A673 (cell line): ENCODE measurements around the gene SREBF2. TPM values are rescaled to one million over a fixed set of nuclear protein-coding genes. Genes with fewer than 3 reads are reported as not detected.

ENCODE experiments used
- BruUV-seq: library from RNA; stranded (reverse); fragments of 400-500 nt; replicated peaks from 2 replicates; lab custom pipeline; 2021; lab: Mats Ljungman, UMichigan
- CTCF ChIA-PET: fragments of 300-600 bp; sonication (Branson Sonifier 250); formaldehyde crosslinking; loops from one replicate; lab custom pipeline; 2022; ENCODE audit warnings: antibody characterized with exemption; lab: Charles Lee
- POLR2A ChIA-PET: fragments of 300-600 bp; sonication (Branson Sonifier 250); formaldehyde crosslinking; loops from one replicate; lab custom pipeline; 2022; ENCODE audit warnings: antibody characterized with exemption; ENCODE audit not compliant: low non-redundant PET; lab: Charles Lee
- DNase-seq: peaks from one replicate; pipeline ENCODE4 v3.0.0-alpha.2; 2015; ENCODE audit warnings: low spot score
- H3K27ac ChIP-seq: fragments of 200-600 bp; sonication (generic); 2 replicates; pipeline ENCODE4 v1.5.1; 2016; ENCODE audit warnings: mixed run types, low read depth, mild to moderate bottlenecking, mixed read lengths, antibody characterized with exemption, low read length; ENCODE audit not compliant: poor library complexity, severe bottlenecking
- H3K27me3 ChIP-seq: fragments of 200-600 bp; sonication (generic); replicated peaks from 2 replicates; pipeline ENCODE4 v1.6.1; 2017; ENCODE audit warnings: mixed run types, low read depth, mild to moderate bottlenecking, mixed read lengths, antibody characterized with exemption, low read length; ENCODE audit not compliant: insufficient read depth, poor library complexity
- H3K36me3 ChIP-seq: fragments of 200-600 bp; sonication (generic); 2 replicates; pipeline ENCODE4 v1.6.1; 2016; ENCODE audit warnings: mixed run types, mild to moderate bottlenecking, mixed read lengths, antibody characterized with exemption, low read length; ENCODE audit not compliant: insufficient read depth, poor library complexity, severe bottlenecking
- H3K4me1 ChIP-seq: fragments of 200-600 bp; sonication (generic); 2 replicates; pipeline ENCODE4 v1.6.1; 2017; ENCODE audit warnings: mixed run types, mild to moderate bottlenecking, mixed read lengths, antibody characterized with exemption, low read length; ENCODE audit not compliant: insufficient read depth, poor library complexity, severe bottlenecking
- H3K4me3 ChIP-seq: fragments of 200-600 bp; sonication (generic); 2 replicates; pipeline ENCODE4 v1.5.1; 2016; ENCODE audit warnings: low read depth, mixed run types, mild to moderate bottlenecking, mixed read lengths, low read length; ENCODE audit not compliant: poor library complexity, severe bottlenecking
- H3K9me3 ChIP-seq: fragments of 200-600 bp; sonication (generic); 2 replicates; pipeline ENCODE4 v1.6.1; 2016; ENCODE audit warnings: mixed run types, low read depth, mild to moderate bottlenecking, mixed read lengths, antibody characterized with exemption, low read length; ENCODE audit not compliant: poor library complexity, severe bottlenecking
- EZH2 ChIP-seq: fragments of 200-600 bp; sonication (generic); IDR thresholded peaks from 2 replicates; pipeline ENCODE4 v1.6.1; 2017; ENCODE audit warnings: borderline replicate concordance, low read depth, mild to moderate bottlenecking, mixed read lengths, antibody characterized with exemption, low read length; ENCODE audit not compliant: poor library complexity, severe bottlenecking
- intact Hi-C: fragments of 100-400 bp; cut with micrococcal nuclease; formaldehyde crosslinking; loops from one replicate; pipeline ENCODE4 v1.10.0; 2022; ENCODE audit not compliant: unreplicated experiment
- total RNA-seq: library from RNA; stranded (reverse); gene quantifications from 2 replicates; pipeline ENCODE4 v1.2.3, GENCODE V29; 2021
- TF ChIP-seq, protein P1 (sequence below): fragments of 300-800, 200-600 bp; sonication (generic); conservative IDR thresholded peaks from 2 replicates; pipeline ENCODE4 v1.5.1; 2017; ENCODE audit warnings: low read depth, mild to moderate bottlenecking, antibody characterized with exemption, low read length, moderate library complexity, mixed read lengths

The SREBF2 gene
- total RNA-seq, 1 experiment from 2014 or later, result 141 TPM

DNA sequence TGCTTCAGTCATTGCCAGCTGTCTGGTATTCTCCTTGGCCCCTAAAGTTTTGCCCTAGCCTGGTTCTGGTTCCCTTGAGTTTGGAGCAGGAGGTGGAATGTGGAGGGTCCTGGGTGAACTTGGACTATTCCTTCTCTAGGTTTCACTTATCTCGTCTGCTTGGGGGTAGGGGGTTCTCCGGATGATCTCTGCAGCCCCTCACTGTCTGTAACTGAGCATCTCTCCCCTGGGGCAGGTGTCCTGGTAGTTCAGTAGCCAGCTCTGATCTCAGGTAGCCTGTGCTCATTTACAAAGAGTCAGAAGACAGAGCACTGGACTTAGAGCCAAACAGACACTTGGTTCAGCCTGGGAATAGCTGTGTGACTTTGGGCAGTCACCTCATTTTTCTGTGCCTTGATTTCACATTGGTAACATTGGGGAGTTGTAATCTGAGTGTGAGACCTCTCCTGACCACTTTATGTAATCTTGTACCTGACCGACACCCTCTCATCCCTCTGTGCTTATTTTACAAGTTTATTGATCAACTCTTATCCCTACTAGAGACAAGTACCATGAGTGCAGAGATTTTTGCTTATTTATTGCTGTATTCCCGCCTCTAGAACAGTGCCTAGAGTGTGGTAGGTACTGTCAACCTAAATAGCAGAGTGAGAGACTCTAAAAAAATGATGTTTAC is 31.6 kb upstream of the SREBF2 start:
- Histone ChIP-seq H3K9me3 (no peaks in the 10 kb centered on the region), H3K36me3 (no peaks in the 10 kb centered on the region), H3K4me3 (peak overlapping the region; percentile 96), H3K27ac (peak overlapping the region; percentile 95), H3K27me3 (no peaks in the 10 kb centered on the region), H3K4me1 (peaks cover 17% of the 10 kb centered on the region)
- intact Hi-C loops, result no loop called here
- CTCF ChIA-PET, result interaction anchor here (1.9 kb wide), 1 partner anchor 55 kb away, joined by 8 read pairs; no protein-coding TSS in a partner anchor
- TF ChIP-seq EZH2, result no peak
- TF ChIP-seq, protein P1, sequence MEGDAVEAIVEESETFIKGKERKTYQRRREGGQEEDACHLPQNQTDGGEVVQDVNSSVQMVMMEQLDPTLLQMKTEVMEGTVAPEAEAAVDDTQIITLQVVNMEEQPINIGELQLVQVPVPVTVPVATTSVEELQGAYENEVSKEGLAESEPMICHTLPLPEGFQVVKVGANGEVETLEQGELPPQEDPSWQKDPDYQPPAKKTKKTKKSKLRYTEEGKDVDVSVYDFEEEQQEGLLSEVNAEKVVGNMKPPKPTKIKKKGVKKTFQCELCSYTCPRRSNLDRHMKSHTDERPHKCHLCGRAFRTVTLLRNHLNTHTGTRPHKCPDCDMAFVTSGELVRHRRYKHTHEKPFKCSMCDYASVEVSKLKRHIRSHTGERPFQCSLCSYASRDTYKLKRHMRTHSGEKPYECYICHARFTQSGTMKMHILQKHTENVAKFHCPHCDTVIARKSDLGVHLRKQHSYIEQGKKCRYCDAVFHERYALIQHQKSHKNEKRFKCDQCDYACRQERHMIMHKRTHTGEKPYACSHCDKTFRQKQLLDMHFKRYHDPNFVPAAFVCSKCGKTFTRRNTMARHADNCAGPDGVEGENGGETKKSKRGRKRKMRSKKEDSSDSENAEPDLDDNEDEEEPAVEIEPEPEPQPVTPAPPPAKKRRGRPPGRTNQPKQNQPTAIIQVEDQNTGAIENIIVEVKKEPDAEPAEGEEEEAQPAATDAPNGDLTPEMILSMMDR, result no peak
- no peak for DNase-seq
- POLR2A ChIA-PET, result no interaction called here
- BruUV-seq, result TSS peak; percentile 70

DNA sequence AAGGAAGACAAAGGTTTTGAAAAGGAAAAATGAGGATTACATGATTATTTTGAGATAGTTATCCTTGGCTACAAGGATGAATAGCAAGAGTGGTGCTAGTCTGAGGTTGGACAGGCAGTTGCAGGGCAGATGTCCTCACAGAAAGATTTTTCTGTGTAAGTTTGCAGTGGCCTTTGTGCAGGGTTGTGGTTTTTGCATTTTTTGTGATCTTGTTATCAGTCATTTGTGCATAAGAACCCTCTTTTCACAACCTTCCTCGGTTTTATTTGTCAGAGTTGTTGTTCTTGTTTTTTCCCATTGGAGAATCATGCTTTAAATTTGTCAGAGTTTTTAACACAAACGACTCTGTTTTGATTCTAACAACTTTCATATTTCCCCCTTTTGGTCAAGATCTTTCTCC is 31.0 kb upstream of the SREBF2 start:
- intact Hi-C loops, result no loop called here
- ChIA-PET CTCF (no interaction called here), POLR2A (no interaction called here)
- no peak for TF ChIP-seq EZH2
- TF ChIP-seq, protein P1, result no peak
- Histone ChIP-seq H3K4me1 (peaks cover 17% of the 10 kb centered on the region), H3K4me3 (peak overlapping the region; percentile 96), H3K27ac (peak overlapping the region; percentile 95), H3K36me3 (no peaks in the 10 kb centered on the region), H3K9me3 (no peaks in the 10 kb centered on the region), H3K27me3 (no peaks in the 10 kb centered on the region)
- no TSS peak for BruUV-seq
- no peak for DNase-seq

DNA sequence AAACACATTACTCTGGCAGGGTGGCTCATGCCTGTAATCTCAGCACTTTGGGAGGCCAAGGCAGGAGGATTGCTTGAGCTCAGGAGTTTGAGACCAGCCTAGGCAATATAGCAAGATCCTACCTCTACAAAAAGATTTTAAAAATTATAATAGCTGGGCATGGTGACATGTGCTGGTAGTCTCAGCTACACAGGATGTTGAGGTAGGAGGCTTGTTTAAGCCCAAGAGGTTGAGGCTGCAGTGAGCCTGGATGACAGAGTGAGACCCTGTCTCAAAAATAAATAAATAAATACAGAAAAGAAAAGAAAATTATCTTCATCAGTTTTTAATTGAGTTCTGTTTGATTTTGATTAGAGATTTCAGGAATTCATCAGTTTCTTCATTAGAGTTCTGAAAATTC is 27.3 kb upstream of the SREBF2 start:
- POLR2A ChIA-PET, result no interaction called here
- CTCF ChIA-PET, result interaction anchor here (0.6 kb wide), 1 partner anchor 83 kb away, joined by 7 read pairs; no protein-coding TSS in a partner anchor
- no peak for TF ChIP-seq EZH2
- TF ChIP-seq, protein P1, result no peak

More for the DNA sequence above, 27.3 kb upstream of the SREBF2 start:
- no TSS peak for BruUV-seq
- Histone ChIP-seq H3K27ac (no peak overlapping the region), H3K36me3 (no peaks in the 10 kb centered on the region), H3K27me3 (no peaks in the 10 kb centered on the region), H3K4me3 (no peak overlapping the region), H3K9me3 (no peaks in the 10 kb centered on the region), H3K4me1 (peaks cover 9% of the 10 kb centered on the region)
- intact Hi-C loops, result no loop called here
- no peak for DNase-seq
